Dendritic cell treated with granulocyte-macrophage colony-stimulating factor and Interleukin-4, amounts not matched to agents 40 ng/mL and 50 ng/mL, for 4 days (primary cell): ENCODE measurements around the gene C16orf74.

Source experiments
- H3K27ac Mint-ChIP-seq: one replicate; pipeline ENCODE4 v1.8.0; 2022; ENCODE audit warnings: mild to moderate bottlenecking, mixed read lengths
- H3K27me3 Mint-ChIP-seq: one replicate; pipeline ENCODE4 v1.8.0; 2022; ENCODE audit warnings: mild to moderate bottlenecking, mixed read lengths
- H3K36me3 Mint-ChIP-seq: one replicate; pipeline ENCODE4 v1.8.0; 2022; ENCODE audit warnings: low read depth, mixed read lengths
- H3K4me1 Mint-ChIP-seq: one replicate; pipeline ENCODE4 v1.8.0; 2022; ENCODE audit warnings: low read depth, mixed read lengths
- H3K4me3 Mint-ChIP-seq: one replicate; pipeline ENCODE4 v1.8.0; 2022; ENCODE audit warnings: mild to moderate bottlenecking, moderate library complexity, mixed read lengths
- H3K9me3 Mint-ChIP-seq: one replicate; pipeline ENCODE4 v1.8.0; 2022; ENCODE audit warnings: mixed read lengths
- intact Hi-C: fragments of 100-400 bp; cut with micrococcal nuclease; formaldehyde crosslinking; loops from one replicate; pipeline ENCODE4 v1.15.0; 2022

Gene C16orf74

GRCh38 chr16:85680352-85680944 lies 70.4 kb downstream of the C16orf74 start:
- no peak overlapping the region for H3K27ac Mint-ChIP-seq
- peaks cover 15% of the 10 kb centered on the region for H3K36me3 Mint-ChIP-seq
- H3K4me3 Mint-ChIP-seq: no peak overlapping the region

GRCh38 chr16:85679870-85680269 lies 71.0 kb downstream of the C16orf74 start:
- intact Hi-C loops: no loop called here
- no peak overlapping the region for H3K4me3 Mint-ChIP-seq
- H3K9me3 Mint-ChIP-seq: no peaks in the 10 kb centered on the region
- H3K27ac Mint-ChIP-seq: no peak overlapping the region
- peaks cover 21% of the 10 kb centered on the region for H3K36me3 Mint-ChIP-seq
- no peaks in the 10 kb centered on the region for H3K27me3 Mint-ChIP-seq
- H3K4me1 Mint-ChIP-seq: no peaks in the 10 kb centered on the region

More at GRCh38 chr16:85680352-85680944, 70.4 kb downstream of the C16orf74 start:
- H3K4me1 Mint-ChIP-seq: no peaks in the 10 kb centered on the region
- intact Hi-C loops: no loop called here
- H3K9me3 Mint-ChIP-seq: no peaks in the 10 kb centered on the region
- H3K27me3 Mint-ChIP-seq: no peaks in the 10 kb centered on the region

- H3K27ac Mint-ChIP-seq: no peak overlapping the region
- H3K36me3 Mint-ChIP-seq: peaks cover 31% of the 10 kb centered on the region
- no peak overlapping the region for H3K4me3 Mint-ChIP-seq
- H3K27me3 Mint-ChIP-seq: no peaks in the 10 kb centered on the region
- no peaks in the 10 kb centered on the region for H3K4me1 Mint-ChIP-seq
- H3K9me3 Mint-ChIP-seq: no peaks in the 10 kb centered on the region
- intact Hi-C loops: no loop called here
Measured at GRCh38 chr16:85678821-85679220, 72.1 kb downstream of the C16orf74 start.

GRCh38 chr16:85678016-85678415 lies 72.9 kb downstream of the C16orf74 start:
- peaks cover 39% of the 10 kb centered on the region for H3K36me3 Mint-ChIP-seq
- no peaks in the 10 kb centered on the region for H3K27me3 Mint-ChIP-seq
- H3K4me1 Mint-ChIP-seq: no peaks in the 10 kb centered on the region
- H3K27ac Mint-ChIP-seq: no peak overlapping the region
- intact Hi-C loops: no loop called here
- no peak overlapping the region for H3K4me3 Mint-ChIP-seq
- H3K9me3 Mint-ChIP-seq: no peaks in the 10 kb centered on the region

- Mint-ChIP-seq H3K4me3 (no peak overlapping the region), H3K36me3 (peaks cover 45% of the 10 kb centered on the region), H3K9me3 (no peaks in the 10 kb centered on the region), H3K27ac (no peak overlapping the region), H3K27me3 (no peaks in the 10 kb centered on the region), H3K4me1 (no peaks in the 10 kb centered on the region)
- intact Hi-C loops: no loop called here
Measured at GRCh38 chr16:85677383-85677967, 73.4 kb downstream of the C16orf74 start.

- no peak overlapping the region for H3K4me3 Mint-ChIP-seq
- H3K27me3 Mint-ChIP-seq: no peaks in the 10 kb centered on the region
- H3K36me3 Mint-ChIP-seq: peaks cover 55% of the 10 kb centered on the region
- intact Hi-C loops: no loop called here
- H3K27ac Mint-ChIP-seq: no peak overlapping the region
- H3K4me1 Mint-ChIP-seq: no peaks in the 10 kb centered on the region
- H3K9me3 Mint-ChIP-seq: no peaks in the 10 kb centered on the region
Measured at GRCh38 chr16:85676466-85676865, 74.4 kb downstream of the C16orf74 start.

- Mint-ChIP-seq H3K27ac (no peak overlapping the region), H3K36me3 (peaks cover 66% of the 10 kb centered on the region), H3K4me1 (no peaks in the 10 kb centered on the region), H3K4me3 (no peak overlapping the region), H3K27me3 (no peaks in the 10 kb centered on the region), H3K9me3 (no peaks in the 10 kb centered on the region)
- intact Hi-C loops: loop anchor here (1.0 kb wide), 1 partner anchor 43 kb away; no protein-coding TSS in a partner anchor
Measured at GRCh38 chr16:85675251-85675874, 75.5 kb downstream of the C16orf74 start.

GRCh38 chr16:85674828-85675227 lies 76.1 kb downstream of the C16orf74 start:
- Mint-ChIP-seq H3K4me1 (no peaks in the 10 kb centered on the region), H3K4me3 (no peak overlapping the region), H3K27me3 (no peaks in the 10 kb centered on the region), H3K36me3 (peaks cover 70% of the 10 kb centered on the region), H3K27ac (no peak overlapping the region), H3K9me3 (no peaks in the 10 kb centered on the region)
- intact Hi-C loops: loop anchor here (1.0 kb wide), 1 partner anchor 43 kb away; no protein-coding TSS in a partner anchor

- H3K36me3 Mint-ChIP-seq: peaks cover 71% of the 10 kb centered on the region
Measured at GRCh38 chr16:85674418-85674755, 76.5 kb downstream of the C16orf74 start.

GRCh38 chr16:85673529-85674417 lies 77.1 kb downstream of the C16orf74 start:
- intact Hi-C loops: no loop called here
- Mint-ChIP-seq H3K4me1 (no peaks in the 10 kb centered on the region), H3K36me3 (peaks cover 77% of the 10 kb centered on the region), H3K27me3 (no peaks in the 10 kb centered on the region), H3K9me3 (no peaks in the 10 kb centered on the region), H3K27ac (no peak overlapping the region), H3K4me3 (no peak overlapping the region)

More at GRCh38 chr16:85674418-85674755, 76.5 kb downstream of the C16orf74 start:
- H3K4me3 Mint-ChIP-seq: no peak overlapping the region
- no peaks in the 10 kb centered on the region for H3K9me3 Mint-ChIP-seq
- no peak overlapping the region for H3K27ac Mint-ChIP-seq
- H3K4me1 Mint-ChIP-seq: no peaks in the 10 kb centered on the region
- intact Hi-C loops: no loop called here
- H3K27me3 Mint-ChIP-seq: no peaks in the 10 kb centered on the region

GRCh38 chr16:85670840-85671239 lies 80.1 kb downstream of the C16orf74 start:
- no peaks in the 10 kb centered on the region for H3K4me1 Mint-ChIP-seq
- peaks cover 100% of the 10 kb centered on the region for H3K36me3 Mint-ChIP-seq
- H3K27me3 Mint-ChIP-seq: no peaks in the 10 kb centered on the region
- H3K9me3 Mint-ChIP-seq: no peaks in the 10 kb centered on the region
- H3K27ac Mint-ChIP-seq: no peak overlapping the region
- H3K4me3 Mint-ChIP-seq: no peak overlapping the region
- intact Hi-C loops: no loop called here

GRCh38 chr16:85668676-85669424 lies 82.0 kb downstream of the C16orf74 start:
- intact Hi-C loops: no loop called here
- H3K27me3 Mint-ChIP-seq: no peaks in the 10 kb centered on the region
- H3K4me1 Mint-ChIP-seq: no peaks in the 10 kb centered on the region
- H3K9me3 Mint-ChIP-seq: no peaks in the 10 kb centered on the region
- peaks cover 100% of the 10 kb centered on the region for H3K36me3 Mint-ChIP-seq
- no peak overlapping the region for H3K4me3 Mint-ChIP-seq
- H3K27ac Mint-ChIP-seq: no peak overlapping the region

GRCh38 chr16:85667841-85668413 lies 83.0 kb downstream of the C16orf74 start:
- Mint-ChIP-seq H3K4me1 (no peaks in the 10 kb centered on the region), H3K4me3 (no peak overlapping the region), H3K27me3 (no peaks in the 10 kb centered on the region), H3K27ac (no peak overlapping the region), H3K36me3 (peaks cover 100% of the 10 kb centered on the region), H3K9me3 (no peaks in the 10 kb centered on the region)
- intact Hi-C loops: no loop called here
